VCaP (cell line): ENCODE results near the gene POMT1.

Experiments
- H3K27ac ChIP-seq: fragments of 450-650 bp; 2 replicates; pipeline ENCODE4 v1.5.1; 2017
- TF ChIP-seq, protein P1 (sequence below): fragments of 450-650 bp; conservative IDR thresholded peaks from 2 replicates; pipeline ENCODE4 v1.5.1; 2017; ENCODE audit warnings: mild to moderate bottlenecking, moderate library complexity

The POMT1 gene

GRCh38 chr9:131517761-131518190, 15.1 kb downstream of the POMT1 start:
- TF ChIP-seq, protein P1, sequence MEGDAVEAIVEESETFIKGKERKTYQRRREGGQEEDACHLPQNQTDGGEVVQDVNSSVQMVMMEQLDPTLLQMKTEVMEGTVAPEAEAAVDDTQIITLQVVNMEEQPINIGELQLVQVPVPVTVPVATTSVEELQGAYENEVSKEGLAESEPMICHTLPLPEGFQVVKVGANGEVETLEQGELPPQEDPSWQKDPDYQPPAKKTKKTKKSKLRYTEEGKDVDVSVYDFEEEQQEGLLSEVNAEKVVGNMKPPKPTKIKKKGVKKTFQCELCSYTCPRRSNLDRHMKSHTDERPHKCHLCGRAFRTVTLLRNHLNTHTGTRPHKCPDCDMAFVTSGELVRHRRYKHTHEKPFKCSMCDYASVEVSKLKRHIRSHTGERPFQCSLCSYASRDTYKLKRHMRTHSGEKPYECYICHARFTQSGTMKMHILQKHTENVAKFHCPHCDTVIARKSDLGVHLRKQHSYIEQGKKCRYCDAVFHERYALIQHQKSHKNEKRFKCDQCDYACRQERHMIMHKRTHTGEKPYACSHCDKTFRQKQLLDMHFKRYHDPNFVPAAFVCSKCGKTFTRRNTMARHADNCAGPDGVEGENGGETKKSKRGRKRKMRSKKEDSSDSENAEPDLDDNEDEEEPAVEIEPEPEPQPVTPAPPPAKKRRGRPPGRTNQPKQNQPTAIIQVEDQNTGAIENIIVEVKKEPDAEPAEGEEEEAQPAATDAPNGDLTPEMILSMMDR, result no peak
- H3K27ac ChIP-seq, result no peak overlapping the region

GRCh38 chr9:131518553-131518952, 15.8 kb downstream of the POMT1 start:
- TF ChIP-seq, protein P1, result no peak
- no peak overlapping the region for H3K27ac ChIP-seq

DNA sequence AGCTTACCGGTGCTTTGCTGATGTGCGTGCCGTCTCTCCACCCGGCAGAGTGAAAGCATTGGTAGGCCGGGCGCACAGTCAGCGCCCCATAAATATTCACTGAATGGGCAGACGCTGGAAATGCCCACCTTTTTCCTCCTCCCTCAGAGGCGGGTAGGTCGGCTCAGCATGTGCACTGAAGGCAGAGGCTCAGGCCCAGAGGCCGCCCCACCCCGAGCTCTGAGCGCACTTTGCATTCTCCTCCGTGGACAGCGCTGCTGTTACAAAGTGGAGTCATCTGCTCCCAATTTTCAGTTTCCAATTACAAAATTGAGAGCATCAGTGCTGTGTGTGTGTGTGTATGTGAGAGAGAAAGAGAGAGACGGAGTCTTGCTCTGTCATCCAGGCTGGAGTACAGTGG, 17.8 kb downstream of the POMT1 start:
- H3K27ac ChIP-seq, result no peak overlapping the region

DNA sequence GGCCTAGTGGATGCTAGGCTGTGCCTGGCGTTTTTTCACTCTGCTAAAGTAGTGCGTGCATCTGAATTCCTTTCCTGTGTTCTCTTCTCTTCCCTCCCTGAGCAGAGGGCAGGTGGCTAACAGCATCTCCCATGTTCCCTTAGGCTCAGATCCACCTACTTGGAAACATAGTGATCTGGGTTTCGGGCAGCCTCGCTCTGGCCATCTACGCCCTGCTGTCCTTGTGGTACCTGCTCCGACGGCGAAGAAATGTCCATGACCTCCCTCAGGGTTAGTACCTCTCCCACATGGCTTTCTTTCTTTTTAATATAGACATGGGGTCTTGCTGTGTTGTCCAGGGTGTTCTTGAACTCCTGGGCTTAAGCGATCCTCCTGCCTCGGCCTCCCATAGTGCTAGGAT, 18.5 kb downstream of the POMT1 start:
- TF ChIP-seq, protein P1, result no peak
- no peak overlapping the region for H3K27ac ChIP-seq

More for the DNA sequence above, 17.8 kb downstream of the POMT1 start:
- TF ChIP-seq, protein P1, result no peak

DNA sequence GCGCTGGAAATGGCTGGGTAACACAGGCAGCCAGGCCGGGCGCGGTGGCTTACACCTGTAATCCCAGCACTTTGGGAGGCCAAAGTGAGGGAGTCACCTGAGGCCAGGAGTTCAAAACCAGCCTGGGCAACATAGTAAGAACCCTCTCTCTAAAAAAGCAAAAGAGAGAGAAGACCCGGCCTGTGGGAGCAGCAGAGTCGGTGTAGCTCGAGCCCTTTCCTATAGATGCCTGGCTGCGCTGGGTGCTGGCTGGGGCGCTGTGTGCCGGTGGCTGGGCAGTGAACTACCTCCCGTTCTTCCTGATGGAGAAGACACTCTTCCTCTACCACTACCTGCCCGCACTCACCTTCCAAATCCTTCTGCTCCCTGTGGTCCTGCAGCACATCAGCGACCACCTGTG, 19.1 kb downstream of the POMT1 start:
- H3K27ac ChIP-seq, result no peak overlapping the region
- TF ChIP-seq, protein P1, result no peak

DNA sequence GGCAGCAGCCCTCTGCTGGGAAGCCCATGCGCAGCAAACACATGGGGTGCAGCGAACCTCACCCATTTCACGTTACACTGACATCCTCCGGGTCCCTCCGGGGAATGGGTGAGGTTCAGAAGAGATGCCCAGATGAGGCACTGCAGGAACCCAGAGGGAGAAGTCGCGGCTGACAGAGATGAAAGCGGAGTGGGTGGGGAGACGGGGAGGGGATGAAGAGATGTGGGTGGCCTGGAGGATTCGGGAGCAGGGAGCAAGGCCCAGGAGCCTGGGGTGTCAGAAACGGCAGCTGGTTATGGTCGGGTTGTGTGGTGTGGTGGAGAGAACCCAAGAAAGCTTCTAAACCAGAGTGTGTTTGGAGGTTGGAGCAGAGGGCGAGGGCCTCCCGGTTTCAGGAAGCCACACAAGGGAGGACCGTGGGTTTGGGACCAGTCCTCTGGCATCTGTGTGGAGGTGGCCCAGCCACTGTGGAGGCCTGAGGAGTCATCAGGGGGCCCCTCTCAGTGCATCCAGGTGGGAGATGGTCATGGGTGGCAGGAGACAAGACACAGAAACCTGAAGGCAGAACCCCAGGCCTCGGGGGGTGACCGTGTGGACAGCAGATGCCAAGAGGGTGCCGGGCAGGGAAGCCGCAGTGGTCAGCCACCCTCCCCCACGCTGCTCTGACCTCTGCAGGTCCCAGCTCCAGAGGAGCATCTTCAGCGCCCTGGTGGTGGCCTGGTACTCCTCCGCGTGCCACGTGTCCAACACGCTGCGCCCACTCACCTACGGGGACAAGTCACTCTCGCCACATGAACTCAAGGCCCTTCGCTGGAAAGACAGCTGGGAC, 19.8 kb downstream of the POMT1 start:
- H3K27ac ChIP-seq, result no peak overlapping the region
- TF ChIP-seq, protein P1, result no peak

- TF ChIP-seq, protein P1, result no peak
- no peak overlapping the region for H3K27ac ChIP-seq
Measured at GRCh38 chr9:131523086-131523388, 20.3 kb downstream of the POMT1 start.
